Daoy (cell line): ENCODE data around the gene HLF. TPM values are rescaled to one million over a fixed set of nuclear protein-coding genes. Genes with fewer than 3 reads are reported as not detected.

ENCODE experiments used
- DNase-seq: peaks from one replicate; pipeline ENCODE4 v3.0.0-alpha.2; 2015; ENCODE audit warnings: low read depth
- total RNA-seq: library from RNA; depleted of rRNA; stranded (reverse); fragments of >200 nt; shearing (Covaris generic); gene quantifications from 2 replicates; pipeline ENCODE4 v1.2.3, GENCODE V29; 2014; rRNA removed

The HLF gene
- total RNA-seq, 1 experiment from 2014 or later = 0.57 TPM

DNA sequence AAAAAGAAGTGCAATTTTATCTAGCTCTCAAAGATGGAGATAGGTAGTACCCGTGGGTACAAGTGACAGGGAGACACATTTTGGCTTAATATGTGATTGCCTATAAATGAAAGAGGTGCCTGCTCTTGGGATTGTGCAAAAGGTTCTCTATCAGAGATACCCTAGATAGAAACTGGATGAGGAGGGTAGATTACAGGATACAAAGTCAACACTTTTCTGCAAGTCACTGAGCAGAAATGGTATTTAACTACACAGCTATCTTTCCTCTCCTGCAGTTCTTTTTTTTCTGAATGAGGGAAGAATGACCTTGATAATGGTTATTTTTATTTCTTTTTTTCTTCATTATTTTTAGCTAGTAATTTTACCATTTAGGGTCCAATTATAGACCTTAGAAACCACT lies 89.2 kb downstream of the HLF start:
- DNase-seq = no peak

DNA sequence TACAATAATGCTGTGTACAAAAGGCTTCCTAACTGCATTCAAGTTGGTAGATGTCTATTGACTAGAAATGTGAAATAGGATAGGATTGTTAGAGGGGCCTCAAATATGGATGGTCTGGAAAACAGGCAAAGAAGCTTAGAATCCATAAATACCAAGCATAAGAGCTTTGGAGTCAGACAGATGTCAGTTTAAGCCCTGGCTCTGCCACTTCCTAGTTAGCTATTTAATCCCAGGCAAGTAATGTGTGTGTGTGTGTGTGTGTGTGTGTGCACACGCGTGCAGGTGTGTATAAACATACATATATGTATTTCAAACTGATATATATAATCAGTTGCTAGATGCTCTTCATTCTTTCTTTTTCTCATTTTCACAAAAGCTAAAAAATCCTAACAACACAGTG lies 90.2 kb downstream of the HLF start:
- DNase-seq = no peak

DNA sequence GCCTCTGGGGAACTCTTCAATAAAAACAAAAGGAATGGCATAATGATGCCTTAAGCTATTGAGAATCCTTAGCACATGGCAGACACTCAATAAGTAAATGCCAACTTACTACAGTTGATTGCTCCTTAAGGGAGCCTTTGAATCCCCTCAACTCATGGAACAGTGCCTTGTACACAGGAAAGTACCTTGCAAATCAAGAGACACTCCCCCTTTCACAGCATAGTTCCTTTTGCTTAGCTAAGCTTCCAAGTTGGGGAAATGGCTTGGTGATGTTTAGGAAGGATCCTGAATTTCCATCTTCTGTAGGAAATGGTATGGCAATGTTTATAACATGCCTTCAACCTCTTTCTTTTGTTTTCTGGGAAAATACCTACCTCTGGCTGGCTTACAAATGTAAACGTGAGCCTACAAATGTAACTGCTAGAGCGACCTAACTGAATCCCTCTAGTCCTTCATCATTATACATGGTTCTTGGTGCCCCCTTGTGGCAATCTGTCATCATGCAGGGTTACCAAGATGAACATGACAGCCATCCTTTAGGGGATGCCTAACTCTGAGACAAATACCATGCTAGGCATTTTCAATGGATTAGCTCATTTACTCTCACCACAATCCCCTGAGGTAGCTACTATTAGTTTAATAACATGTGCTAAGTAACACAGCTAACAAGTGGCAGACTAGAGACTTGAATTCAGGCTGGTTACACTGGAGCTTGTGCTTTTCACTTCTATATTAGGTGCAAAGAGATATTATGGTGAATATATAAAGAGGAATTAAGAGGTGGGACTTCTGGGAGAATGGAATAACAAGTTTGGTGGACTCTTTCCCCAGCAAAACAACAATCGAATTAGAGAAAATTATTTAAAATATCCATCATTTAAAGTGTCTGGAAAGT lies 91.9 kb downstream of the HLF start:
- DNase-seq = peak; percentile 58

DNA sequence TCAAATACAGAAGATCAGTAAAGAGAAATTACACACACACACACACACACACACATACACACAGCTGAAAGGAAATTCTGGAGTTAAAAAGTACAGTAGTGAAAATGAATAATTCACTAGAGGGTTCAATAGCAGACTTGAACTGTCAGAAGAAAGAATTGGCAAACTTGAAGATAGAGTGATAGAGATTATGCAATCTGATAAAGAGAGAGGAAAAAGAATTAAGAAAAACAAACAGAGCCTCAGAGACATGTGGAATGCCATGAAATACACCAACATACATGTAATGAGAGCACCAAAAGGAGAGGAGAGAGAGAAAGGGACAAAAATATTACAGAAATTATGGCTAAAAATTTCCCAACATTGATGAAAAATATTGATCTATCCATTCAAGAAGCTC lies 96.2 kb downstream of the HLF start:
- no peak for DNase-seq

DNA sequence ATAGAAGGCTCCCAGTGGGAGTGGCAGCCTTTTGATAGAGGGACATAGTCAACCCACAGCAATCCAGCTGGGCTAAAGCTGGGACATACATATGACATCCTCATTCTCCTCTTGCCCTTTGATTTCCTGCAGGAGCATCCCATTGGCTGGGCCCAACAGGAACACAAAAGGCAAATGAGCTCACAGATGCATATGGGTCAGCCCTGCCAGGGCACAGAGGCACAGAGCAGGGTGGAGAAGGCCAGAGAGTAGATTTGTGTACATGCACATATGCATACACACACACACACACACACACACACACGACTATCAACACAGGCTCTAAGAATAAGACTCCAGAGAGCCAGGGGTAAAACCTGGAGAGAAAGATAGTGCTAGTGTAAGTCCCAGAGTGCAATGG lies 98.3 kb downstream of the HLF start:
- DNase-seq = no peak

DNA sequence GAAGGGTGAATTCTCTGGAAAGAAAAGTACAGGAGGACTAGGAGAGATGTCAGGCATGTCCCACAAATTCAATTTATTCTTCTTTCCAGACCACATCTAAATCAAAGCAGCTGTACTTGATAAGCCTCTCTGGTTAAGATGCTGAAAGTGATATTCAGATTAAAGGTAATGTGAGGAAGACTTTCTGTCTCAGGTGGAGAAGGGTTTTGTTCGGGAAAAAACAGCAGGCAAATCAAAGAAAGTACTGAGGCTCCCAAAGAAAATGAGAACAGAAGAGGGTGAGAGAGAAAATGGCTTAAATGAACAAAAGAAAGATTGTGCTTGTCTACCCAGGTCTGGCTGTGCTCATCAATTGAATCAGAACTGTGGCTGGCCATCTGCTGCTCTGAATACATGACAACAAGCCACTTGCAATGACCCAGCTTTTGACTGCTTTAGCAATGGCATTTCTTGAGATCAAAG lies 101.3 kb downstream of the HLF start:
- no peak for DNase-seq

DNA sequence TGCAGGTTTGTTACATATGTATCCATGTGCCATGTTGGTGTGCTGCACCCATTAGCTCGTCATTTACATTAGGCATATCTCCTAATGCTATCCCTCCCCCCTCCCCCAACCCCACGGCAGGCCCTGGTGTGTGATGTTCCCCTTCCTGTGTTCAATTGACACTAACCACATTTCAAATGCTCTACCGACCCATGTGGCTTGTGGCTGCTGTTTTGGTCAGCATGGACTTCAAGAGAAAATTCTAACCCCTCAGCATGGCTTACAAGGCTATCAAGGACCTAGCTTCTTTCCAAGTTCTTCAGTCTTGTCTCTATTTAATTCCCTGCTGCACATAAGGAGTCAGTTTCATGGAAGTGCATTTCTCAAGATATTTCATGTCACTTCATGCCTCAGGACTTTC lies 103.9 kb downstream of the HLF start:
- no peak for DNase-seq

Other genes with a start within 250 kb of the HLF start
- 18.7 and 23.4 TPM in 2 replicates for gene MMD, start 156.9 kb downstream of the HLF start, total RNA-seq
- gene SMIM36, start 246.5 kb downstream of the HLF start, total RNA-seq = not detected in 2 replicates